Liver (tissue), 9 donors: Measurements from ENCODE around the gene KLK12. TPM values are rescaled to one million over a fixed set of nuclear protein-coding genes. Genes with fewer than 3 reads are reported as not detected.

Source experiments
- DNase-seq: peaks from one replicate; pipeline ENCODE4 v3.0.0-alpha.2; 2017; ENCODE audit warnings: low spot score
- H3K27ac ChIP-seq, 2 donors: one replicate each; pipeline ENCODE4 v1.7.0; 2013; ENCODE audit warnings: inconsistent platforms in 2 of 2, low read length in 2 of 2, control low read depth in 1 of 2, low read depth in 1 of 2, mild to moderate bottlenecking in 1 of 2
- H3K27me3 ChIP-seq, 4 donors: one replicate each; pipeline versions ENCODE4 v1.6.1 to v1.7.0; 2013; ENCODE audit warnings: low read length in 3 of 4, inconsistent platforms in 1 of 4, mild to moderate bottlenecking in 1 of 4, moderate library complexity in 1 of 4; ENCODE audit not compliant: control insufficient read depth in 4 of 4, insufficient read depth in 4 of 4
- H3K36me3 ChIP-seq, 4 donors: one replicate each; pipeline versions ENCODE4 v1.6.1 to v1.7.0; 2013; ENCODE audit warnings: low read length in 3 of 4, mild to moderate bottlenecking in 3 of 4, low read depth in 1 of 4, moderate library complexity in 1 of 4; ENCODE audit not compliant: control insufficient read depth in 4 of 4, insufficient read depth in 3 of 4
- H3K4me1 ChIP-seq, 4 donors: one replicate each; pipeline versions ENCODE4 v1.6.1 to v1.7.0; 2013; ENCODE audit warnings: low read length in 3 of 4, mild to moderate bottlenecking in 3 of 4, moderate library complexity in 1 of 4; ENCODE audit not compliant: control insufficient read depth in 4 of 4, insufficient read depth in 4 of 4
- H3K4me3 ChIP-seq, 3 donors: one replicate each; pipeline versions ENCODE4 v1.6.1 to v1.7.0; 2013; ENCODE audit warnings: low read length in 3 of 3, control low read depth in 1 of 3, low read depth in 1 of 3, mild to moderate bottlenecking in 1 of 3
- H3K9ac ChIP-seq, 2 donors: one replicate each; pipeline ENCODE4 v1.7.0; 2013; ENCODE audit warnings: low read length in 2 of 2, mild to moderate bottlenecking in 2 of 2, moderate library complexity in 2 of 2, control low read depth in 1 of 2, low read depth in 1 of 2
- H3K9me3 ChIP-seq, 4 donors: one replicate each; pipeline versions ENCODE4 v1.6.1 to v1.7.0; 2013; ENCODE audit warnings: low read length in 3 of 4; ENCODE audit not compliant: control insufficient read depth in 4 of 4
- EGR1 ChIP-seq, 2 donors: IDR thresholded peaks; 2 replicates each; pipeline ENCODE4 v1.6.1; 2016 to 2018; ENCODE audit warnings: antibody characterized with exemption in 2 of 2, low read depth in 2 of 2
- FOXA1 ChIP-seq: IDR thresholded peaks from 2 replicates; pipeline ENCODE4 v1.6.1; 2016; ENCODE audit warnings: antibody characterized with exemption
- FOXA2 ChIP-seq: IDR thresholded peaks from 2 replicates; pipeline ENCODE4 v1.6.1; 2016; ENCODE audit warnings: antibody characterized with exemption
- GABPA ChIP-seq, 2 donors: IDR thresholded peaks in 1 of 2; conservative IDR thresholded peaks in 1 of 2; 2 replicates each; pipeline ENCODE4 v1.6.1; 2016; ENCODE audit warnings: antibody characterized with exemption in 2 of 2, mild to moderate bottlenecking in 1 of 2, moderate library complexity in 1 of 2
- HNF4G ChIP-seq: IDR thresholded peaks from 2 replicates; pipeline ENCODE4 v1.6.1; 2016; ENCODE audit warnings: antibody characterized with exemption
- JUND ChIP-seq, 2 donors: IDR thresholded peaks; 2 replicates each; pipeline ENCODE4 v1.6.1; 2016; ENCODE audit warnings: antibody characterized with exemption in 2 of 2
- NR2F2 ChIP-seq: IDR thresholded peaks from 2 replicates; pipeline ENCODE4 v1.6.1; 2016; ENCODE audit warnings: antibody characterized with exemption
- RAD21 ChIP-seq, 2 donors: IDR thresholded peaks; 2 replicates each; pipeline ENCODE4 v1.6.1; 2016; ENCODE audit warnings: antibody characterized with exemption in 2 of 2, mild to moderate bottlenecking in 2 of 2
- RXRA ChIP-seq, 2 donors: IDR thresholded peaks; 2 replicates each; pipeline ENCODE4 v1.6.1; 2017 to 2018; ENCODE audit warnings: antibody characterized with exemption in 2 of 2, mild to moderate bottlenecking in 1 of 2
- SP1 ChIP-seq: IDR thresholded peaks from 2 replicates; pipeline ENCODE4 v1.6.1; 2018; ENCODE audit warnings: antibody characterized with exemption, mild to moderate bottlenecking
- TAF1 ChIP-seq: conservative IDR thresholded peaks from 2 replicates; pipeline ENCODE4 v1.6.1; 2016; ENCODE audit warnings: antibody characterized with exemption, mild to moderate bottlenecking
- YY1 ChIP-seq: IDR thresholded peaks from 2 replicates; pipeline ENCODE4 v1.6.1; 2016; ENCODE audit warnings: antibody characterized with exemption, mild to moderate bottlenecking
- WGBS: extraction: QIAGEN DNeasy Blood & Tissue Kit; methylation state at CpG from one replicate; pipeline ENCODE4 v1.1.7; 2013; 5-methylcytosine and 5-hydroxymethylcytosine counted together
- polyA plus RNA-seq, 2 donors: library from polyadenylated mRNA; stranded (reverse) in 1 of 2; unstranded in 1 of 2; fragments of 200-250 nt in 1 of 2; fragments of >200 nt in 1 of 2; fragmentation: Nextera tagmentation in 1 of 2; extraction: Ambion mirVana in 1 of 2; gene quantifications; one replicate each; pipeline versions ENCODE4 v1.2.1 to v1.2.3, GENCODE V29; 2013 to 2015
- total RNA-seq, 2 donors: library from RNA; depleted of rRNA; stranded (reverse); fragments of >200 nt; gene quantifications; one replicate each; pipeline ENCODE4 v1.2.3, GENCODE V29; 2014
- TF ChIP-seq, protein P1 (sequence below): fragments of 150-350 bp; IDR thresholded peaks from 2 replicates; pipeline ENCODE4 v1.5.1; 2017; ENCODE audit warnings: improper control_type of control experiment, low read depth, low read length; ENCODE audit not compliant: missing input control
- TF ChIP-seq, protein P2 (sequence below): IDR thresholded peaks from 2 replicates; pipeline ENCODE4 v1.6.1; 2016; ENCODE audit warnings: antibody characterized with exemption, mild to moderate bottlenecking
- TF ChIP-seq, protein P3 (sequence below): IDR thresholded peaks from 2 replicates; pipeline ENCODE4 v1.6.1; 2016; ENCODE audit warnings: antibody characterized with exemption
- TF ChIP-seq, protein P4 (sequence below): IDR thresholded peaks from 2 replicates; pipeline ENCODE4 v1.6.1; 2016; ENCODE audit warnings: antibody characterized with exemption
- TF ChIP-seq, protein P5 (sequence below): IDR thresholded peaks from 2 replicates; pipeline ENCODE4 v1.6.1; 2016; ENCODE audit warnings: antibody characterized with exemption
- donor health status: healthy.
- donor health status: healthy.
- donor health status: healthy.
- donor health status: healthy.
- donor health status: healthy.

The KLK12 gene
- total and polyA plus RNA-seq, 4 donors = not detected

DNA sequence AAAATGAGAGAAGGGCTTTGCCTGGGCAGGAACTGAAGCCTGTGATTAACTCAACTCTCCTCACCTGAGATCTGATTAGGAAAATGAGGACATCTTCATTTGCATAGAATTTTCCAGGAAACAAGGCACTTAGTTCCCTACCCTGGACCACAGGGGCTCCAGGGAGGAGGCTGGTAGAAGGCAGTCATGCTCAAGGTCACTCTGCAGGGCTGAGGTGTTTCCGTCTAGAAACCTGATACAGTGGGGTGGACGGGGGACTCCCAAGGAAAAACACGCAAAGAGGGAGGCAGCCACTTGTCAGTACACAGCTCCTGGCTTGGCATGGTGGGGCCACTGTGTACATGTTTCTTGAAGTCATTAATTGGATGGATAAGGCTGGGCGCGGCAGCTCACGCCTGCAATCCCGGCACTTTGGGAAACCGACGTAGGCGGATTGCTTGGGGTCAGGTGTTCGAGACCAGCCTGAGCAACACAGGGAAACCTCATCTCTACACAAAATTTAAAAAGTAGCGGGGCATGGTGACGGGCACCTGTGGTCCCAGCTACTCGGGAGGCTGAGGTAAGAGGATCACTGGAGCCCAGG is 41.9 kb upstream of the KLK12 start:
- 83% methylated on average over 14 of the region's 14 CpGs for WGBS
- Histone ChIP-seq H3K4me1 (no peaks in the 10 kb centered on the region), H3K27me3 (no peaks in the 10 kb centered on the region)

More for the DNA sequence above, 41.9 kb upstream of the KLK12 start:
- H3K36me3 ChIP-seq = no peaks in the 10 kb centered on the region
- no peak for DNase-seq
- peaks cover 0 to 10% (median 3%) of the 10 kb centered on the region in 4 donors for H3K9me3 ChIP-seq
- TF ChIP-seq SP1 (no peak), YY1 (no peak), NR2F2 (no peak), JUND (IDR thresholded peaks at IDR 0.05) (no peak), GABPA (IDR thresholded peaks at IDR 0.05 in 1 of 2, conservative IDR thresholded peaks at IDR 0.05 in 1 of 2) (no peak), RAD21 (IDR thresholded peaks at IDR 0.05) (no peak), RXRA (IDR thresholded peaks at IDR 0.05) (no peak), FOXA2 (no peak), TAF1 (no peak), HNF4G (no peak), EGR1 (IDR thresholded peaks at IDR 0.05; ENCODE audit: low read depth in 2 of 2) (no peak), FOXA1 (no peak)
- TF ChIP-seq, protein P1, sequence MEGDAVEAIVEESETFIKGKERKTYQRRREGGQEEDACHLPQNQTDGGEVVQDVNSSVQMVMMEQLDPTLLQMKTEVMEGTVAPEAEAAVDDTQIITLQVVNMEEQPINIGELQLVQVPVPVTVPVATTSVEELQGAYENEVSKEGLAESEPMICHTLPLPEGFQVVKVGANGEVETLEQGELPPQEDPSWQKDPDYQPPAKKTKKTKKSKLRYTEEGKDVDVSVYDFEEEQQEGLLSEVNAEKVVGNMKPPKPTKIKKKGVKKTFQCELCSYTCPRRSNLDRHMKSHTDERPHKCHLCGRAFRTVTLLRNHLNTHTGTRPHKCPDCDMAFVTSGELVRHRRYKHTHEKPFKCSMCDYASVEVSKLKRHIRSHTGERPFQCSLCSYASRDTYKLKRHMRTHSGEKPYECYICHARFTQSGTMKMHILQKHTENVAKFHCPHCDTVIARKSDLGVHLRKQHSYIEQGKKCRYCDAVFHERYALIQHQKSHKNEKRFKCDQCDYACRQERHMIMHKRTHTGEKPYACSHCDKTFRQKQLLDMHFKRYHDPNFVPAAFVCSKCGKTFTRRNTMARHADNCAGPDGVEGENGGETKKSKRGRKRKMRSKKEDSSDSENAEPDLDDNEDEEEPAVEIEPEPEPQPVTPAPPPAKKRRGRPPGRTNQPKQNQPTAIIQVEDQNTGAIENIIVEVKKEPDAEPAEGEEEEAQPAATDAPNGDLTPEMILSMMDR = no peak
- TF ChIP-seq, protein P2, sequence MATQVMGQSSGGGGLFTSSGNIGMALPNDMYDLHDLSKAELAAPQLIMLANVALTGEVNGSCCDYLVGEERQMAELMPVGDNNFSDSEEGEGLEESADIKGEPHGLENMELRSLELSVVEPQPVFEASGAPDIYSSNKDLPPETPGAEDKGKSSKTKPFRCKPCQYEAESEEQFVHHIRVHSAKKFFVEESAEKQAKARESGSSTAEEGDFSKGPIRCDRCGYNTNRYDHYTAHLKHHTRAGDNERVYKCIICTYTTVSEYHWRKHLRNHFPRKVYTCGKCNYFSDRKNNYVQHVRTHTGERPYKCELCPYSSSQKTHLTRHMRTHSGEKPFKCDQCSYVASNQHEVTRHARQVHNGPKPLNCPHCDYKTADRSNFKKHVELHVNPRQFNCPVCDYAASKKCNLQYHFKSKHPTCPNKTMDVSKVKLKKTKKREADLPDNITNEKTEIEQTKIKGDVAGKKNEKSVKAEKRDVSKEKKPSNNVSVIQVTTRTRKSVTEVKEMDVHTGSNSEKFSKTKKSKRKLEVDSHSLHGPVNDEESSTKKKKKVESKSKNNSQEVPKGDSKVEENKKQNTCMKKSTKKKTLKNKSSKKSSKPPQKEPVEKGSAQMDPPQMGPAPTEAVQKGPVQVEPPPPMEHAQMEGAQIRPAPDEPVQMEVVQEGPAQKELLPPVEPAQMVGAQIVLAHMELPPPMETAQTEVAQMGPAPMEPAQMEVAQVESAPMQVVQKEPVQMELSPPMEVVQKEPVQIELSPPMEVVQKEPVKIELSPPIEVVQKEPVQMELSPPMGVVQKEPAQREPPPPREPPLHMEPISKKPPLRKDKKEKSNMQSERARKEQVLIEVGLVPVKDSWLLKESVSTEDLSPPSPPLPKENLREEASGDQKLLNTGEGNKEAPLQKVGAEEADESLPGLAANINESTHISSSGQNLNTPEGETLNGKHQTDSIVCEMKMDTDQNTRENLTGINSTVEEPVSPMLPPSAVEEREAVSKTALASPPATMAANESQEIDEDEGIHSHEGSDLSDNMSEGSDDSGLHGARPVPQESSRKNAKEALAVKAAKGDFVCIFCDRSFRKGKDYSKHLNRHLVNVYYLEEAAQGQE = no peak
- TF ChIP-seq, protein P3, sequence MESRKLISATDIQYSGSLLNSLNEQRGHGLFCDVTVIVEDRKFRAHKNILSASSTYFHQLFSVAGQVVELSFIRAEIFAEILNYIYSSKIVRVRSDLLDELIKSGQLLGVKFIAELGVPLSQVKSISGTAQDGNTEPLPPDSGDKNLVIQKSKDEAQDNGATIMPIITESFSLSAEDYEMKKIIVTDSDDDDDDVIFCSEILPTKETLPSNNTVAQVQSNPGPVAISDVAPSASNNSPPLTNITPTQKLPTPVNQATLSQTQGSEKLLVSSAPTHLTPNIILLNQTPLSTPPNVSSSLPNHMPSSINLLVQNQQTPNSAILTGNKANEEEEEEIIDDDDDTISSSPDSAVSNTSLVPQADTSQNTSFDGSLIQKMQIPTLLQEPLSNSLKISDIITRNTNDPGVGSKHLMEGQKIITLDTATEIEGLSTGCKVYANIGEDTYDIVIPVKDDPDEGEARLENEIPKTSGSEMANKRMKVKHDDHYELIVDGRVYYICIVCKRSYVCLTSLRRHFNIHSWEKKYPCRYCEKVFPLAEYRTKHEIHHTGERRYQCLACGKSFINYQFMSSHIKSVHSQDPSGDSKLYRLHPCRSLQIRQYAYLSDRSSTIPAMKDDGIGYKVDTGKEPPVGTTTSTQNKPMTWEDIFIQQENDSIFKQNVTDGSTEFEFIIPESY = no peak
- TF ChIP-seq, protein P4, sequence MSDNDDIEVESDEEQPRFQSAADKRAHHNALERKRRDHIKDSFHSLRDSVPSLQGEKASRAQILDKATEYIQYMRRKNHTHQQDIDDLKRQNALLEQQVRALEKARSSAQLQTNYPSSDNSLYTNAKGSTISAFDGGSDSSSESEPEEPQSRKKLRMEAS = no peak
- TF ChIP-seq, protein P5, sequence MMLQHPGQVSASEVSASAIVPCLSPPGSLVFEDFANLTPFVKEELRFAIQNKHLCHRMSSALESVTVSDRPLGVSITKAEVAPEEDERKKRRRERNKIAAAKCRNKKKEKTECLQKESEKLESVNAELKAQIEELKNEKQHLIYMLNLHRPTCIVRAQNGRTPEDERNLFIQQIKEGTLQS = no peak
- no peak overlapping the region for H3K4me3 ChIP-seq
- no peak overlapping the region for H3K27ac ChIP-seq
- H3K9ac ChIP-seq = no peak overlapping the region
